HepG2 (cell line): ENCODE results near the gene CDK7. TPM values are rescaled to one million over a fixed set of nuclear protein-coding genes. Genes with fewer than 3 reads are reported as not detected.

ENCODE experiments used
- ARID4A ChIP-seq: sonication (generic); formaldehyde crosslinking; IDR thresholded peaks from 2 replicates; pipeline ENCODE4 v1.5.0; 2020; ENCODE audit warnings: mild to moderate bottlenecking, missing genetic modification reagents, borderline replicate concordance
- FIP1L1 ChIP-seq: fragments of 200-400 bp; formaldehyde crosslinking; IDR thresholded peaks from 2 replicates; pipeline ENCODE4 v1.6.1; 2018; ENCODE audit warnings: low read depth, mild to moderate bottlenecking, low read length, moderate library complexity, borderline replicate concordance; ENCODE audit not compliant: insufficient read depth
- HNF1B ChIP-seq: sonication (generic); formaldehyde crosslinking; IDR thresholded peaks from 2 replicates; pipeline ENCODE4 v1.5.1; 2020; ENCODE audit warnings: mild to moderate bottlenecking, moderate library complexity, missing genetic modification reagents
- MNT ChIP-seq: fragments of 450-650 bp; IDR thresholded peaks from 2 replicates; pipeline ENCODE4 v1.6.1; 2016
- SATB2 ChIP-seq: sonication (generic); formaldehyde crosslinking; IDR thresholded peaks from 2 replicates; pipeline ENCODE4 v1.5.0; 2020; ENCODE audit warnings: missing genetic modification reagents
- SP4 ChIP-seq: sonication (generic); formaldehyde crosslinking; IDR thresholded peaks from 2 replicates; pipeline ENCODE4 v1.8.1; 2023; ENCODE audit warnings: mild to moderate bottlenecking, missing genetic modification reagents
- ZBTB26 ChIP-seq: IDR thresholded peaks from 2 replicates; pipeline ENCODE4 v1.6.1; 2016; ENCODE audit warnings: missing compliant biosample characterization, missing genetic modification reagents, borderline replicate concordance
- ZBTB49 ChIP-seq: sonication (generic); formaldehyde crosslinking; IDR thresholded peaks from 2 replicates; pipeline ENCODE4 v1.4.0; 2020; ENCODE audit warnings: missing genetic modification reagents, borderline replicate concordance
- ZEB1 ChIP-seq: IDR thresholded peaks from 2 replicates; pipeline ENCODE4 v1.6.1; 2012; ENCODE audit warnings: mild to moderate bottlenecking, low read depth, inconsistent platforms; ENCODE audit not compliant: insufficient replicate concordance
- ZNF430 ChIP-seq: sonication (generic); formaldehyde crosslinking; IDR thresholded peaks from 2 replicates; pipeline ENCODE4 v1.9.0; 2021; ENCODE audit warnings: mild to moderate bottlenecking, missing genetic modification reagents
- ZNF468 ChIP-seq: sonication (generic); formaldehyde crosslinking; IDR thresholded peaks from 2 replicates; pipeline ENCODE4 v1.8.0; 2022; ENCODE audit warnings: mild to moderate bottlenecking, moderate library complexity, missing genetic modification reagents
- ZNF616 ChIP-seq: sonication (generic); formaldehyde crosslinking; IDR thresholded peaks from 2 replicates; pipeline ENCODE4 v1.5.0; 2020; ENCODE audit warnings: low read depth, mild to moderate bottlenecking, missing genetic modification reagents
- ZNF710 ChIP-seq: sonication (generic); formaldehyde crosslinking; IDR thresholded peaks from 2 replicates; pipeline ENCODE4 v1.5.0; 2020; ENCODE audit warnings: mild to moderate bottlenecking, missing genetic modification reagents, borderline replicate concordance
- polyA plus RNA-seq, 8 experiments: library from polyadenylated mRNA; depleted of rRNA in 3 of 8; stranded (reverse) in 7 of 8; unstranded in 1 of 8; fragments of >200 nt; fragmentation: Illumina TruSeq in 4 of 8; extraction: Trizol in 4 of 8; gene quantifications; 2 replicates each; pipeline versions ENCODE4 v1.2.1 to v1.2.3, GENCODE V29; 2011 to 2016; ENCODE audit warnings: low read depth in 4 of 8, missing spikeins in 1 of 8, mixed read lengths in 1 of 8; ENCODE audit not compliant: insufficient read depth in 1 of 8
- total RNA-seq, 5 experiments: library from RNA; depleted of rRNA; stranded (reverse); fragments of >200 nt; fragmentation: Illumina TruSeq; extraction: Trizol; gene quantifications; 2 replicates each; pipeline ENCODE4 v1.2.3, GENCODE V29; 2016; ENCODE audit warnings: low read depth in 1 of 5

Gene CDK7
- total and polyA plus RNA-seq, 2 of the 13 experiments (the other 11 are each of a cell fraction or from before 2014, with no cell fraction given) = 41.2 to 54.9 TPM

GRCh38 chr5:69234457-69235268 is at the start of gene CDK7 (continued):
- TF ChIP-seq HNF1B (CRISPR knock-in tag) (peak; percentile 90; the same call in 1 of the 2 replicates), ZBTB49 (CRISPR knock-in tag) (no peak), SP4 (CRISPR knock-in tag) (peak; percentile 73), FIP1L1 (no peak), MNT (peak; percentile 72), ZBTB26 (peak; percentile 45; the same call in 1 of the 2 replicates), ZEB1 (no peak), ZNF430 (CRISPR knock-in tag) (no peak), ZNF710 (CRISPR knock-in tag) (no peak; the same call in 1 of the 2 replicates), ZNF616 (0 out of 2 replicates have a peak, but pooled peaks have one; percentile 46), ARID4A (CRISPR knock-in tag) (peak; percentile 98), ZNF468 (CRISPR knock-in tag) (no peak), SATB2 (no peak)
